Measurements from ENCODE around the gene TGFBR3L. TPM values are rescaled to one million over a fixed set of nuclear protein-coding genes. Genes with fewer than 3 reads are reported as not detected.

TGFBR3L gene
- total and polyA plus RNA-seq, 2 of the 13 experiments (the other 11 are each of a cell fraction or from before 2014, with no cell fraction given), result 0.20 to 1.0 TPM

DNA sequence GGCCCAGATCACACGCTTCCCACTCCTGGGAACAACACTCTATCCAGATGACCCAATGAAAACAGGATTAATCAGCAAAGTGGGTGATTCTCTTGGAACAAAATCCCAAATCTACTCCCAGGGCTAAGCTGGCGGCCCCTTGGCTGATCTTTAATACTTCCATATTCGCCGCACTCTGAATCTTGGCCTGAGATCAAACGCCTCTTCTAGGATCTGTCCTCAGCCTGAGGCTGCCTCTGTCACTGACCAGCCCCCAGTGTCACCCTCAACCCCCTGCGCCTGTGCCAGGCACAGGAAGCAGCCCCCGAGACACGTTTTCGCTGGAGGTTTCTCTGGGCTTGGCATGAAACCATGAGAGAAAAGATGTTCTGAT is 13.7 kb downstream of the TGFBR3L start:
- H4K20me1 ChIP-seq (ENCODE audit: insufficient read depth, low read length), result no peaks in the 10 kb centered on the region
- H3K4me1 ChIP-seq (ENCODE audit: insufficient read depth, low read length), result no peaks in the 10 kb centered on the region
- WGBS (ENCODE audit: low lambda C conversion rate), result 96% methylated on average over 9 of the region's 9 CpGs
- ChIA-PET POLR2A (interaction anchor here (1.3 to 5.2 kb wide), 3 partner anchors 8 to 97 kb away, joined by 3 to 57 read pairs (median 34); partner anchors contain the start of genes SNAPC2 and TIMM44), CTCF (ENCODE audit: low intra/inter-chr PET ratio, low total read pairs) (no interaction called here)
- DNase-seq (ENCODE audit: low spot score), result no peak
- H3K36me3 ChIP-seq (replicated peaks in 1 of 2; ENCODE audit: control insufficient read depth in 1 of 2, insufficient read depth in 2 of 2, low read length in 2 of 2), result peaks cover 17 to 30% of the 10 kb centered on the region in 2 experiments; a peak in 4 of 5 replicates
- no peak overlapping the region for H3K27ac ChIP-seq (ENCODE audit: extremely low read length, insufficient read depth, low read length)
- H3K9me3 ChIP-seq (ENCODE audit: low read length), result no peaks in the 10 kb centered on the region
- H3K9ac ChIP-seq (ENCODE audit: insufficient read depth, low read depth, low read length), result no peak overlapping the region
- BruUV-seq (replicated peaks), result no TSS peak
- intact Hi-C loops (cut with micrococcal nuclease; ENCODE audit: unreplicated experiment) (no loop called here), in situ Hi-C loops (cut with HindIII; ENCODE audit: extremely low pct_ligation_motif_present, low pct_unique_long_range_greater_than_20kb) (no loop called here)
- TF ChIP-seq HNRNPH1 (optimal IDR thresholded peaks at IDR 0.05; ENCODE audit: low read depth, low read length) (no peak), KMT2B (CRISPR knock-in tag; IDR thresholded peaks at IDR 0.05) (no peak), HOXD1 (CRISPR knock-in tag; IDR thresholded peaks at IDR 0.05) (no peak), MXD4 (CRISPR knock-in tag; IDR thresholded peaks at IDR 0.05) (no peak), NR2C2 (CRISPR knock-in tag; IDR thresholded peaks at IDR 0.05; ENCODE audit: borderline replicate concordance) (no peak), SRSF9 (IDR thresholded peaks at IDR 0.05; ENCODE audit: borderline replicate concordance, insufficient read depth, low read depth, low read length, poor library complexity, severe bottlenecking) (no peak), NR2F2 (IDR thresholded peaks at IDR 0.05; ENCODE audit: borderline replicate concordance, low read depth) (no peak), SKI (IDR thresholded peaks at IDR 0.05; ENCODE audit: partially characterized antibody) (no peak), AGO1 (IDR thresholded peaks at IDR 0.05; ENCODE audit: low read depth, low read length, poor library complexity, severe bottlenecking) (no peak), RXRA (CRISPR knock-in tag; IDR thresholded peaks at IDR 0.05) (no peak), POLR2AphosphoS2 (IDR thresholded peaks at IDR 0.05; ENCODE audit: low read depth, low read length) (no peak)
- TF ChIP-seq, protein P1, sequence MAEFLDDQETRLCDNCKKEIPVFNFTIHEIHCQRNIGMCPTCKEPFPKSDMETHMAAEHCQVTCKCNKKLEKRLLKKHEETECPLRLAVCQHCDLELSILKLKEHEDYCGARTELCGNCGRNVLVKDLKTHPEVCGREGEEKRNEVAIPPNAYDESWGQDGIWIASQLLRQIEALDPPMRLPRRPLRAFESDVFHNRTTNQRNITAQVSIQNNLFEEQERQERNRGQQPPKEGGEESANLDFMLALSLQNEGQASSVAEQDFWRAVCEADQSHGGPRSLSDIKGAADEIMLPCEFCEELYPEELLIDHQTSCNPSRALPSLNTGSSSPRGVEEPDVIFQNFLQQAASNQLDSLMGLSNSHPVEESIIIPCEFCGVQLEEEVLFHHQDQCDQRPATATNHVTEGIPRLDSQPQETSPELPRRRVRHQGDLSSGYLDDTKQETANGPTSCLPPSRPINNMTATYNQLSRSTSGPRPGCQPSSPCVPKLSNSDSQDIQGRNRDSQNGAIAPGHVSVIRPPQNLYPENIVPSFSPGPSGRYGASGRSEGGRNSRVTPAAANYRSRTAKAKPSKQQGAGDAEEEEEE (CRISPR knock-in tag; IDR thresholded peaks at IDR 0.05; ENCODE audit: borderline replicate concordance), result no peak
- TF ChIP-seq, protein P2, sequence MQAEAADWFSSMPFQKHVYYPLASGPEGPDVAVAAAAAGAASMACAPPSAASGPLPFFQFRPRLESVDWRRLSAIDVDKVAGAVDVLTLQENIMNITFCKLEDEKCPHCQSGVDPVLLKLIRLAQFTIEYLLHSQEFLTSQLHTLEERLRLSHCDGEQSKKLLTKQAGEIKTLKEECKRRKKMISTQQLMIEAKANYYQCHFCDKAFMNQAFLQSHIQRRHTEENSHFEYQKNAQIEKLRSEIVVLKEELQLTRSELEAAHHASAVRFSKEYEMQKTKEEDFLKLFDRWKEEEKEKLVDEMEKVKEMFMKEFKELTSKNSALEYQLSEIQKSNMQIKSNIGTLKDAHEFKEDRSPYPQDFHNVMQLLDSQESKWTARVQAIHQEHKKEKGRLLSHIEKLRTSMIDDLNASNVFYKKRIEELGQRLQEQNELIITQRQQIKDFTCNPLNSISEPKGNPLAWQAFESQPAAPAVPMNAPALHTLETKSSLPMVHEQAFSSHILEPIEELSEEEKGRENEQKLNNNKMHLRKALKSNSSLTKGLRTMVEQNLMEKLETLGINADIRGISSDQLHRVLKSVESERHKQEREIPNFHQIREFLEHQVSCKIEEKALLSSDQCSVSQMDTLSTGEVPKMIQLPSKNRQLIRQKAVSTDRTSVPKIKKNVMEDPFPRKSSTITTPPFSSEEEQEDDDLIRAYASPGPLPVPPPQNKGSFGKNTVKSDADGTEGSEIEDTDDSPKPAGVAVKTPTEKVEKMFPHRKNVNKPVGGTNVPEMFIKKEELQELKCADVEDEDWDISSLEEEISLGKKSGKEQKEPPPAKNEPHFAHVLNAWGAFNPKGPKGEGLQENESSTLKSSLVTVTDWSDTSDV (CRISPR knock-in tag; IDR thresholded peaks at IDR 0.05), result no peak
- TF ChIP-seq, protein P3, sequence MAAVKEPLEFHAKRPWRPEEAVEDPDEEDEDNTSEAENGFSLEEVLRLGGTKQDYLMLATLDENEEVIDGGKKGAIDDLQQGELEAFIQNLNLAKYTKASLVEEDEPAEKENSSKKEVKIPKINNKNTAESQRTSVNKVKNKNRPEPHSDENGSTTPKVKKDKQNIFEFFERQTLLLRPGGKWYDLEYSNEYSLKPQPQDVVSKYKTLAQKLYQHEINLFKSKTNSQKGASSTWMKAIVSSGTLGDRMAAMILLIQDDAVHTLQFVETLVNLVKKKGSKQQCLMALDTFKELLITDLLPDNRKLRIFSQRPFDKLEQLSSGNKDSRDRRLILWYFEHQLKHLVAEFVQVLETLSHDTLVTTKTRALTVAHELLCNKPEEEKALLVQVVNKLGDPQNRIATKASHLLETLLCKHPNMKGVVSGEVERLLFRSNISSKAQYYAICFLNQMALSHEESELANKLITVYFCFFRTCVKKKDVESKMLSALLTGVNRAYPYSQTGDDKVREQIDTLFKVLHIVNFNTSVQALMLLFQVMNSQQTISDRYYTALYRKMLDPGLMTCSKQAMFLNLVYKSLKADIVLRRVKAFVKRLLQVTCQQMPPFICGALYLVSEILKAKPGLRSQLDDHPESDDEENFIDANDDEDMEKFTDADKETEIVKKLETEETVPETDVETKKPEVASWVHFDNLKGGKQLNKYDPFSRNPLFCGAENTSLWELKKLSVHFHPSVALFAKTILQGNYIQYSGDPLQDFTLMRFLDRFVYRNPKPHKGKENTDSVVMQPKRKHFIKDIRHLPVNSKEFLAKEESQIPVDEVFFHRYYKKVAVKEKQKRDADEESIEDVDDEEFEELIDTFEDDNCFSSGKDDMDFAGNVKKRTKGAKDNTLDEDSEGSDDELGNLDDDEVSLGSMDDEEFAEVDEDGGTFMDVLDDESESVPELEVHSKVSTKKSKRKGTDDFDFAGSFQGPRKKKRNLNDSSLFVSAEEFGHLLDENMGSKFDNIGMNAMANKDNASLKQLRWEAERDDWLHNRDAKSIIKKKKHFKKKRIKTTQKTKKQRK (IDR thresholded peaks at IDR 0.05; ENCODE audit: low read length), result no peak
- no peak for FAIRE-seq
- H3K4me3 ChIP-seq (replicated peaks in 1 of 3; ENCODE audit: insufficient read depth in 1 of 3, low read depth in 2 of 3, low read length in 3 of 3), result no peak overlapping the region
- H3K27me3 ChIP-seq (ENCODE audit: control insufficient read depth in 1 of 2, insufficient read depth in 2 of 2, low read length in 2 of 2), result no peaks in the 10 kb centered on the region
- H2AFZ ChIP-seq (ENCODE audit: low read length), result no peak overlapping the region
- H3K4me2 ChIP-seq (ENCODE audit: low read depth, low read length), result no peak overlapping the region
- no peak for ATAC-seq
- H3K79me2 ChIP-seq (ENCODE audit: insufficient read depth, low read length), result no peaks in the 10 kb centered on the region

All from HepG2 (cell line).